Measurements from ENCODE around the gene H2BK1. TPM values are rescaled to one million over a fixed set of nuclear protein-coding genes. Genes with fewer than 3 reads are reported as not detected.

H2BK1 gene
- total RNA-seq, 2 donors from 2014 or later, result not detected

- DNase-seq, result peak; percentile 75
- no peaks in the 10 kb centered on the region for H3K36me3 ChIP-seq (ENCODE audit: control insufficient read depth, insufficient read depth, low read length)
Observed at GRCh38 chr7:151198945-151199848, 11.1 kb downstream of the H2BK1 start.

GRCh38 chr7:151197932-151198331 lies 12.4 kb downstream of the H2BK1 start:
- Histone ChIP-seq H3K4me3 (ENCODE audit: low read length) (no peak overlapping the region), H3K9me3 (ENCODE audit: control insufficient read depth, low read length) (no peaks in the 10 kb centered on the region), H3K27ac (ENCODE audit: low read depth, low read length) (no peak overlapping the region), H3K9ac (ENCODE audit: extremely low read depth, low read length, poor library complexity, severe bottlenecking) (no peak overlapping the region), H3K36me3 (ENCODE audit: control insufficient read depth, insufficient read depth, low read length) (no peaks in the 10 kb centered on the region), H3K27me3 (ENCODE audit: control insufficient read depth, insufficient read depth, low read length, poor library complexity, severe bottlenecking) (no peaks in the 10 kb centered on the region), H3K4me1 (ENCODE audit: control insufficient read depth, insufficient read depth, low read length) (no peaks in the 10 kb centered on the region)
- H3K36me3 Mint-ChIP-seq (ENCODE audit: low read depth), result no peaks in the 10 kb centered on the region
- H3K9me3 Mint-ChIP-seq, result no peaks in the 10 kb centered on the region
- no peak for TF ChIP-seq CTCF (conservative IDR thresholded peaks at IDR 0.05)
- DNase-seq, result no peak
- no peak overlapping the region for H3K4me3 Mint-ChIP-seq
- H3K4me1 Mint-ChIP-seq, result peaks cover 3% of the 10 kb centered on the region
- peaks cover 21% of the 10 kb centered on the region for H3K27me3 Mint-ChIP-seq (ENCODE audit: insufficient read depth)
- H3K27ac Mint-ChIP-seq, result no peak overlapping the region

More at GRCh38 chr7:151198945-151199848, 11.1 kb downstream of the H2BK1 start:
- H3K4me1 ChIP-seq (ENCODE audit: control insufficient read depth, insufficient read depth, low read length), result no peaks in the 10 kb centered on the region
- peaks cover 3% of the 10 kb centered on the region for H3K4me1 Mint-ChIP-seq
- H3K36me3 Mint-ChIP-seq (ENCODE audit: low read depth), result no peaks in the 10 kb centered on the region
- no peak for TF ChIP-seq CTCF (conservative IDR thresholded peaks at IDR 0.05)
- H3K9ac ChIP-seq (ENCODE audit: extremely low read depth, low read length, poor library complexity, severe bottlenecking), result no peak overlapping the region
- no peak overlapping the region for H3K4me3 ChIP-seq (ENCODE audit: low read length)
- no peaks in the 10 kb centered on the region for H3K9me3 ChIP-seq (ENCODE audit: control insufficient read depth, low read length)
- H3K27ac ChIP-seq (ENCODE audit: low read depth, low read length), result peak overlapping the region; percentile 44
- H3K27ac Mint-ChIP-seq, result no peak overlapping the region
- H3K9me3 Mint-ChIP-seq, result no peaks in the 10 kb centered on the region
- H3K4me3 Mint-ChIP-seq, result no peak overlapping the region
- 83 to 86% methylated on average over 27 to 30 of the region's 30 CpGs for WGBS, 2 experiments (ENCODE audit: insufficient coverage in 1 of 2, insufficient read length in 1 of 2)
- H3K27me3 ChIP-seq (ENCODE audit: control insufficient read depth, insufficient read depth, low read length, poor library complexity, severe bottlenecking), result no peaks in the 10 kb centered on the region
- H3K27me3 Mint-ChIP-seq (ENCODE audit: insufficient read depth), result peaks cover 32% of the 10 kb centered on the region

- Mint-ChIP-seq H3K4me1 (peaks cover 3% of the 10 kb centered on the region), H3K4me3 (no peak overlapping the region), H3K36me3 (ENCODE audit: low read depth) (no peaks in the 10 kb centered on the region), H3K27me3 (ENCODE audit: insufficient read depth) (peaks cover 13% of the 10 kb centered on the region), H3K9me3 (no peaks in the 10 kb centered on the region), H3K27ac (no peak overlapping the region)
- H3K36me3 ChIP-seq (ENCODE audit: control insufficient read depth, insufficient read depth, low read length), result no peaks in the 10 kb centered on the region
- no peaks in the 10 kb centered on the region for H3K9me3 ChIP-seq (ENCODE audit: control insufficient read depth, low read length)
- no peaks in the 10 kb centered on the region for H3K27me3 ChIP-seq (ENCODE audit: control insufficient read depth, insufficient read depth, low read length, poor library complexity, severe bottlenecking)
- H3K9ac ChIP-seq (ENCODE audit: extremely low read depth, low read length, poor library complexity, severe bottlenecking), result no peak overlapping the region
- peak; percentile 81 for DNase-seq
- H3K4me3 ChIP-seq (ENCODE audit: low read length), result no peak overlapping the region
- TF ChIP-seq CTCF (conservative IDR thresholded peaks at IDR 0.05), result no peak
- 71 to 76% methylated on average over 5 to 18 of the region's 19 CpGs for WGBS, 2 experiments (ENCODE audit: insufficient coverage in 1 of 2, insufficient read length in 1 of 2)
- H3K4me1 ChIP-seq (ENCODE audit: control insufficient read depth, insufficient read depth, low read length), result no peaks in the 10 kb centered on the region
- H3K27ac ChIP-seq (ENCODE audit: low read depth, low read length), result no peak overlapping the region
Observed at GRCh38 chr7:151195616-151196450, 14.5 kb downstream of the H2BK1 start.

All from endodermal cell (in vitro differentiated cells).